Vein endothelial cell (primary cell): Measurements from ENCODE around the gene KLF5. TPM values are rescaled to one million over a fixed set of nuclear protein-coding genes. Genes with fewer than 3 reads are reported as not detected.

Source experiments
- small RNA-seq: library from RNA; depleted of rRNA; stranded (forward); fragments of <200 nt; gene quantifications from one replicate; pipeline ENCODE3, GENCODE V24; 2012
- total RNA-seq: library from RNA; depleted of rRNA; stranded (reverse); fragments of >200 nt; gene quantifications from 2 replicates; pipeline ENCODE4 v1.2.3, GENCODE V29; 2012

The KLF5 gene
- total RNA-seq = 2.6 and 4.1 TPM in 2 replicates

GRCh38 chr13:73058736-73059459 is at the start of gene KLF5:
Gene KLF5, plus strand, starts transcription at chr13:73059005. Its CDS starts 323 bp downstream, at chr13:73059328.

Small RNA genes within 50 kb of the gene (small RNA-seq; reads per million reads assigned to genes)
- not detected for gene RNU6-66P
